ENCODE results near the gene MORC2.

DNA sequence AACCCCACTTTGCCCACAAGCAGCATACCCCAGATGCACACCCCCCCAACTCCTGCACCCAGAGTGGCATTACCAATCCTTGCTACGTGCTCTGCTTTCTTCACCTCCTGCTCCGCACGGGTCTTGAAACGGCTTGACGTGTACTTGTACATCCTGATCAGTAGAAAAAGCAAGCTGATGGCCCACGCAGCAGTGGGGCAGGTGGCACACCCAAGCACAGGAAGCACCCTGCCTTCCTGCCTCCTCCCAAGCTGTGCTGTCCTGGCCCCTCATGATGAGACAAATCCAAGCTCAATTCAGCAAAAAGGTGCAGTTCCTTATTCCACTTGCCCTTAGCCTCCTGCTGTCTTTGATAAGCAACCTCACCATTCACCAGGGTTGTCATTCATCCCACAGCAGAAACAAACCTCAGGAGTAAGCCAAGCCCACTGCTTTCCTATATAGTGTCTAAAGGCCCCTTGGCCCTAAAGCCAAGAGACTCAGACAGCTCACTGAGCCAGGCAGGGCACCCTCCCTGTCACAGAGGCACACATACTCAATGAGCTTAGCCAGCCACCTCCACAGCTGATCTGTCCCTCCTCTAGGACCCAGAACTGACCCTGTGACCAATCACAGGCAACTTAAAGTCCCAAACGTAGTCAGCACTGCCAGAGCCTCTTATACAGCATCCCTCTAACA lies 27.8 kb downstream of the MORC2 start:
- no peak for TF ChIP-seq CTCF (IDR thresholded peaks at IDR 0.05)
- TF ChIP-seq EP300 (IDR thresholded peaks at IDR 0.05): no peak
- TF ChIP-seq POLR2AphosphoS5 (IDR thresholded peaks at IDR 0.05): no peak
- TF ChIP-seq POLR2A (IDR thresholded peaks at IDR 0.05): no peak
